ENCODE results near the gene LZTS3. TPM values are rescaled to one million over a fixed set of nuclear protein-coding genes. Genes with fewer than 3 reads are reported as not detected.

Gene LZTS3
- polyA plus RNA-seq, 2 of the 4 experiments (the other 2 are of a cell fraction): 3.8 TPM

DNA sequence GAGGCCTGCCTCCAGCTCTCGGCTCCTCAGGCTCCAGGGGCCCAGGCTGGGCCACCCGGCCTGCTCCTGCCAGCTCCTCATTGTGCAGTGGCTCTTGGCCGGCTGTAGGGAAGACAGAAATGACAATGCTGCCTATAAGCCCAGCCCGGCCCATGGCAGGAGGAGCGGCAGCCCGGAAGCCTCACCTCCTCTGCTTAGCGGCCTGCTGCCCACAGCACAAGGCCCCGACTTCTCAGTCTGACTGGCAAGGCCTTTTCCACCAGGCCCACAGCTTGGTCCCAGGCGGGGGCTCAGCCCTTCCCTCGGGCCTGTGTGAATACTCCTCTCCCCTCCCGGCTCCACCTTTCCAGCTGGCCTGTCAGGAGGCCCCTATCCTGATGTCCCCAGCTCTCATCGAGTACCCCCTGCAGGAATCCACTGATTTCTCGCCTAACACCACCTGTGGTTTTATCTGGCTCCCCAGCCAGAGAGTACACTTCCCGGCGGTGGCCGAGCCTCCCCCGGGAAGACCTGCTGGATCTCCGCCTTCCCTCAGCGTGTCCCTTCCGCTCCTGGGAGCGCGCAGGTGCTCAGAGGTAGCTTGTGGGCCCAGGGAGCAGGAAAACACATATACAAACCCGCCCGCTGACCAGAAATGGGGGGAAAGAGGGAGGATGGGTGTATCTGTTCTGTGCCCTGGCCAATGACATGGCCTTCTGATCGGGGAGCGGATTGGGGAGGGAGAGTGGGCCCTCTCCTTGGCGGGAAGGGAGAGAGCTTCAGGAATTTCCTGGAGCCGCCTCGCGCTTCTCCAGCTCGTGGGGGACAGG lies 30.2 kb upstream of the LZTS3 start:
- FAIRE-seq (no peak), DNase-seq (ENCODE audit: low read depth in 1 of 2, low spot score in 1 of 2) (no peak), ATAC-seq (peak; percentile 16 to 55; a peak in 5 of 6 replicates)
- 8% methylated on average over 29 of the region's 31 CpGs for WGBS (ENCODE audit: missing lambda C conversion rate)
- CTCF ChIA-PET: interaction anchor here (0.7 to 1.3 kb wide), 5 partner anchors 12 to 150 kb away, joined by 3 to 4 read pairs (median 3); no protein-coding TSS in a partner anchor
- Histone ChIP-seq H3K27ac (peak overlapping the region; percentile 94), H3K9me3 (no peaks in the 10 kb centered on the region), H3K4me2 (peak overlapping the region; percentile 96), H3K4me3 (peak overlapping the region; percentile 86), H3K4me1 (peaks cover 14% of the 10 kb centered on the region)
- POLR2A ChIA-PET: interaction anchor here (1.1 kb wide), 1 partner anchor 22 kb away, joined by 4 read pairs; no protein-coding TSS in a partner anchor
- TF ChIP-seq POLR2AphosphoS2 (conservative IDR thresholded peaks at IDR 0.05; ENCODE audit: low read length): no peak
- no peak for TF ChIP-seq KDM1A (IDR thresholded peaks at IDR 0.05; ENCODE audit: low read depth)
- no peak for TF ChIP-seq ZFP36 (IDR thresholded peaks at IDR 0.05; ENCODE audit: borderline replicate concordance, partially characterized antibody)
- no peak; a peak in 1 of 5 replicates for TF ChIP-seq EP300 (IDR thresholded peaks at IDR 0.05)
- no peak for TF ChIP-seq REST (IDR thresholded peaks at IDR 0.05)
- TF ChIP-seq BHLHE40 (IDR thresholded peaks at IDR 0.05; ENCODE audit: low read depth, low read length): no peak
- peak; percentile 8; the same call in 1 of the 2 replicates for TF ChIP-seq E2F6 (IDR thresholded peaks at IDR 0.05; ENCODE audit: borderline replicate concordance, low read depth)
- no peak for TF ChIP-seq HOXB13 (CRISPR knock-in tag; IDR thresholded peaks at IDR 0.05; ENCODE audit: low read depth)
- no peak for TF ChIP-seq CTCF (IDR thresholded peaks at IDR 0.05)
- TF ChIP-seq HMGXB4 (CRISPR knock-in tag; IDR thresholded peaks at IDR 0.05; ENCODE audit: borderline replicate concordance): no peak
- no peak for TF ChIP-seq MAFK (IDR thresholded peaks at IDR 0.05; ENCODE audit: partially characterized antibody)
- TF ChIP-seq KDM5A (IDR thresholded peaks at IDR 0.05): 0 out of 2 replicates have a peak, but pooled peaks have one; percentile 15
- TF ChIP-seq, protein P1, sequence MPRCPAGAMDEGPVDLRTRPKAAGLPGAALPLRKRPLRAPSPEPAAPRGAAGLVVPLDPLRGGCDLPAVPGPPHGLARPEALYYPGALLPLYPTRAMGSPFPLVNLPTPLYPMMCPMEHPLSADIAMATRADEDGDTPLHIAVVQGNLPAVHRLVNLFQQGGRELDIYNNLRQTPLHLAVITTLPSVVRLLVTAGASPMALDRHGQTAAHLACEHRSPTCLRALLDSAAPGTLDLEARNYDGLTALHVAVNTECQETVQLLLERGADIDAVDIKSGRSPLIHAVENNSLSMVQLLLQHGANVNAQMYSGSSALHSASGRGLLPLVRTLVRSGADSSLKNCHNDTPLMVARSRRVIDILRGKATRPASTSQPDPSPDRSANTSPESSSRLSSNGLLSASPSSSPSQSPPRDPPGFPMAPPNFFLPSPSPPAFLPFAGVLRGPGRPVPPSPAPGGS (IDR thresholded peaks at IDR 0.05): no peak
- TF ChIP-seq, protein P2, sequence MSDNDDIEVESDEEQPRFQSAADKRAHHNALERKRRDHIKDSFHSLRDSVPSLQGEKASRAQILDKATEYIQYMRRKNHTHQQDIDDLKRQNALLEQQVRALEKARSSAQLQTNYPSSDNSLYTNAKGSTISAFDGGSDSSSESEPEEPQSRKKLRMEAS (IDR thresholded peaks at IDR 0.05): no peak
- TF ChIP-seq HOXA7 (CRISPR knock-in tag; IDR thresholded peaks at IDR 0.05): no peak
- TF ChIP-seq RCOR1 (IDR thresholded peaks at IDR 0.05; ENCODE audit: low read depth, low read length): no peak
- TF ChIP-seq ESRRA (IDR thresholded peaks at IDR 0.05; ENCODE audit: borderline replicate concordance, low read length): no peak
- TF ChIP-seq NFE2L2 (conservative IDR thresholded peaks at IDR 0.05; ENCODE audit: low read length): no peak
- no peak for TF ChIP-seq CBX2 (IDR thresholded peaks at IDR 0.05; ENCODE audit: borderline replicate concordance, low read depth)
- no peak for TF ChIP-seq ZSCAN20 (CRISPR knock-in tag; IDR thresholded peaks at IDR 0.05)
- no peak for TF ChIP-seq HEYL (CRISPR knock-in tag; IDR thresholded peaks at IDR 0.05)
- TF ChIP-seq FOSB (CRISPR knock-in tag; IDR thresholded peaks at IDR 0.05): 0 out of 2 replicates have a peak, but pooled peaks have one; percentile 25
- TF ChIP-seq POLR2A (IDR thresholded peaks at IDR 0.05; ENCODE audit: low read length): peak; percentile 22; the same call in 1 of the 2 replicates
- no peak for TF ChIP-seq FOXS1 (CRISPR knock-in tag; IDR thresholded peaks at IDR 0.05)
- TF ChIP-seq, protein P3, sequence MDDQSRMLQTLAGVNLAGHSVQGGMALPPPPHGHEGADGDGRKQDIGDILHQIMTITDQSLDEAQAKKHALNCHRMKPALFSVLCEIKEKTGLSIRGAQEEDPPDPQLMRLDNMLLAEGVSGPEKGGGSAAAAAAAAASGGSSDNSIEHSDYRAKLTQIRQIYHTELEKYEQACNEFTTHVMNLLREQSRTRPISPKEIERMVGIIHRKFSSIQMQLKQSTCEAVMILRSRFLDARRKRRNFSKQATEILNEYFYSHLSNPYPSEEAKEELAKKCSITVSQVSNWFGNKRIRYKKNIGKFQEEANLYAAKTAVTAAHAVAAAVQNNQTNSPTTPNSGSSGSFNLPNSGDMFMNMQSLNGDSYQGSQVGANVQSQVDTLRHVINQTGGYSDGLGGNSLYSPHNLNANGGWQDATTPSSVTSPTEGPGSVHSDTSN (IDR thresholded peaks at IDR 0.05): no peak
- TF ChIP-seq EHF (CRISPR knock-in tag; IDR thresholded peaks at IDR 0.05): no peak
- TF ChIP-seq TP53 (CRISPR knock-in tag; IDR thresholded peaks at IDR 0.05): no peak
- no peak for TF ChIP-seq NR3C1 (IDR thresholded peaks at IDR 0.05)
- no peak for TF ChIP-seq CHD2 (IDR thresholded peaks at IDR 0.05; ENCODE audit: low read length, partially characterized antibody)
- TF ChIP-seq HDAC2 (IDR thresholded peaks at IDR 0.05): no peak
- TF ChIP-seq GATA3 (IDR thresholded peaks at IDR 0.05; ENCODE audit: borderline replicate concordance): 0 out of 2 replicates have a peak, but pooled peaks have one; percentile 7

Measured in A549 (cell line).